ENCODE results near the gene ADAMTS17. TPM values are rescaled to one million over a fixed set of nuclear protein-coding genes. Genes with fewer than 3 reads are reported as not detected.
"Not testable (repeated sequence)": the region's sequence is repeated elsewhere in the genome, so short reads cannot be mapped to it uniquely, and the experiment has no call there.

The ADAMTS17 gene
- total RNA-seq, 2 experiments from 2014 or later: 5.6 to 7.3 TPM

- Mint-ChIP-seq H3K9me3 (no peaks in the 10 kb centered on the region), H3K27ac (no peak overlapping the region)
Measured at GRCh38 chr15:100078511-100079220, 263.1 kb downstream of the ADAMTS17 start.

GRCh38 chr15:100075229-100075628, 266.5 kb downstream of the ADAMTS17 start:
- H3K4me3 Mint-ChIP-seq: no peak overlapping the region
- no peak overlapping the region for H3K27ac Mint-ChIP-seq
- no peaks in the 10 kb centered on the region for H3K36me3 Mint-ChIP-seq
- no peak for ATAC-seq (ENCODE audit: low read depth)
- peaks cover 4% of the 10 kb centered on the region for H3K9me3 Mint-ChIP-seq
- POLR2A ChIA-PET: no interaction called here
- no peaks in the 10 kb centered on the region for H3K4me1 Mint-ChIP-seq
- peaks cover 3% of the 10 kb centered on the region for H3K27me3 Mint-ChIP-seq
- no peak for DNase-seq

More at GRCh38 chr15:100078511-100079220, 263.1 kb downstream of the ADAMTS17 start:
- DNase-seq: no peak
- H3K4me3 Mint-ChIP-seq: no peak overlapping the region
- H3K36me3 Mint-ChIP-seq: no peaks in the 10 kb centered on the region
- H3K27me3 Mint-ChIP-seq: no peaks in the 10 kb centered on the region
- no peak for ATAC-seq (ENCODE audit: low read depth)
- POLR2A ChIA-PET: no interaction called here
- no peaks in the 10 kb centered on the region for H3K4me1 Mint-ChIP-seq

GRCh38 chr15:100073982-100074381, 267.8 kb downstream of the ADAMTS17 start:
- H3K4me3 Mint-ChIP-seq: no peak overlapping the region
- no peaks in the 10 kb centered on the region for H3K36me3 Mint-ChIP-seq
- peaks cover 3% of the 10 kb centered on the region for H3K27me3 Mint-ChIP-seq
- no peaks in the 10 kb centered on the region for H3K4me1 Mint-ChIP-seq
- no peak for ATAC-seq (ENCODE audit: low read depth)
- POLR2A ChIA-PET: no interaction called here
- H3K27ac Mint-ChIP-seq: no peak overlapping the region
- DNase-seq: no peak
- H3K9me3 Mint-ChIP-seq: peaks cover 5% of the 10 kb centered on the region

- DNase-seq; H3K4me1 Mint-ChIP-seq; POLR2A ChIA-PET; H3K36me3 Mint-ChIP-seq; H3K9me3 Mint-ChIP-seq; H3K4me3 Mint-ChIP-seq; H3K27me3 Mint-ChIP-seq; ATAC-seq (ENCODE audit: low read depth); H3K27ac Mint-ChIP-seq: not testable (repeated sequence)
Measured at GRCh38 chr15:100066521-100067280, 275.1 kb downstream of the ADAMTS17 start.

- POLR2A ChIA-PET: no interaction called here
Measured at GRCh38 chr15:100061944-100062343, 279.8 kb downstream of the ADAMTS17 start.

GRCh38 chr15:100060276-100060926, 281.4 kb downstream of the ADAMTS17 start:
- H3K36me3 Mint-ChIP-seq: no peaks in the 10 kb centered on the region
- no peaks in the 10 kb centered on the region for H3K4me1 Mint-ChIP-seq
- peaks cover 2% of the 10 kb centered on the region for H3K27me3 Mint-ChIP-seq
- no peak overlapping the region for H3K4me3 Mint-ChIP-seq
- ATAC-seq (ENCODE audit: low read depth): no peak
- no peaks in the 10 kb centered on the region for H3K9me3 Mint-ChIP-seq
- POLR2A ChIA-PET: no interaction called here
- no peak for DNase-seq
- no peak overlapping the region for H3K27ac Mint-ChIP-seq

More at GRCh38 chr15:100061944-100062343, 279.8 kb downstream of the ADAMTS17 start:
- Mint-ChIP-seq H3K27me3 (peaks cover 2% of the 10 kb centered on the region), H3K4me1 (no peaks in the 10 kb centered on the region), H3K36me3 (no peaks in the 10 kb centered on the region), H3K4me3 (no peak overlapping the region), H3K27ac (no peak overlapping the region), H3K9me3 (no peaks in the 10 kb centered on the region)
- DNase-seq (no peak), ATAC-seq (ENCODE audit: low read depth) (no peak)

- DNase-seq (no peak), ATAC-seq (ENCODE audit: low read depth) (no peak)
- Mint-ChIP-seq H3K27ac (no peak overlapping the region), H3K4me3 (no peak overlapping the region), H3K36me3 (no peaks in the 10 kb centered on the region), H3K4me1 (no peaks in the 10 kb centered on the region), H3K27me3 (peaks cover 2% of the 10 kb centered on the region), H3K9me3 (no peaks in the 10 kb centered on the region)
- POLR2A ChIA-PET: no interaction called here
Measured at GRCh38 chr15:100059521-100059920, 282.3 kb downstream of the ADAMTS17 start.

- no peaks in the 10 kb centered on the region for H3K9me3 Mint-ChIP-seq
- POLR2A ChIA-PET: no interaction called here
Measured at GRCh38 chr15:100059094-100059493, 282.7 kb downstream of the ADAMTS17 start.

GRCh38 chr15:100058458-100058857, 283.3 kb downstream of the ADAMTS17 start:
- Mint-ChIP-seq H3K27ac (no peak overlapping the region), H3K36me3 (no peaks in the 10 kb centered on the region), H3K9me3 (no peaks in the 10 kb centered on the region), H3K27me3 (peaks cover 2% of the 10 kb centered on the region), H3K4me3 (no peak overlapping the region), H3K4me1 (no peaks in the 10 kb centered on the region)
- DNase-seq (no peak), ATAC-seq (ENCODE audit: low read depth) (no peak)
- POLR2A ChIA-PET: no interaction called here

More at GRCh38 chr15:100059094-100059493, 282.7 kb downstream of the ADAMTS17 start:
- no peak for DNase-seq
- H3K27ac Mint-ChIP-seq: no peak overlapping the region
- H3K27me3 Mint-ChIP-seq: peaks cover 2% of the 10 kb centered on the region
- H3K4me3 Mint-ChIP-seq: no peak overlapping the region
- no peaks in the 10 kb centered on the region for H3K4me1 Mint-ChIP-seq
- ATAC-seq (ENCODE audit: low read depth): no peak
- H3K36me3 Mint-ChIP-seq: no peaks in the 10 kb centered on the region

GRCh38 chr15:100057281-100057680, 284.5 kb downstream of the ADAMTS17 start:
- Mint-ChIP-seq H3K9me3 (no peaks in the 10 kb centered on the region), H3K27me3 (peaks cover 2% of the 10 kb centered on the region), H3K27ac (no peak overlapping the region), H3K36me3 (no peaks in the 10 kb centered on the region), H3K4me1 (no peaks in the 10 kb centered on the region), H3K4me3 (no peak overlapping the region)
- ATAC-seq (ENCODE audit: low read depth) (no peak), DNase-seq (no peak)
- POLR2A ChIA-PET: no interaction called here

GRCh38 chr15:100056411-100057072, 285.2 kb downstream of the ADAMTS17 start:
- H3K36me3 Mint-ChIP-seq: no peaks in the 10 kb centered on the region
- ATAC-seq (ENCODE audit: low read depth) (no peak), DNase-seq (no peak)
- H3K27ac Mint-ChIP-seq: no peak overlapping the region
- POLR2A ChIA-PET: no interaction called here
- peaks cover 2% of the 10 kb centered on the region for H3K27me3 Mint-ChIP-seq
- no peaks in the 10 kb centered on the region for H3K4me1 Mint-ChIP-seq
- H3K4me3 Mint-ChIP-seq: no peak overlapping the region
- H3K9me3 Mint-ChIP-seq: no peaks in the 10 kb centered on the region

GRCh38 chr15:100055821-100056220, 286.0 kb downstream of the ADAMTS17 start:
- H3K9me3 Mint-ChIP-seq: no peaks in the 10 kb centered on the region
- H3K27me3 Mint-ChIP-seq: peaks cover 2% of the 10 kb centered on the region
- POLR2A ChIA-PET: no interaction called here
- no peak overlapping the region for H3K4me3 Mint-ChIP-seq
- DNase-seq: no peak
- H3K4me1 Mint-ChIP-seq: peaks cover 3% of the 10 kb centered on the region
- H3K36me3 Mint-ChIP-seq: no peaks in the 10 kb centered on the region
- no peak overlapping the region for H3K27ac Mint-ChIP-seq
- no peak for ATAC-seq (ENCODE audit: low read depth)

- ATAC-seq (ENCODE audit: low read depth) (no peak), DNase-seq (no peak)
- peaks cover 4% of the 10 kb centered on the region for H3K4me1 Mint-ChIP-seq
- no peaks in the 10 kb centered on the region for H3K36me3 Mint-ChIP-seq
- no peak overlapping the region for H3K4me3 Mint-ChIP-seq
- POLR2A ChIA-PET: no interaction called here
- no peak overlapping the region for H3K27ac Mint-ChIP-seq
- H3K27me3 Mint-ChIP-seq: no peaks in the 10 kb centered on the region
- H3K9me3 Mint-ChIP-seq: no peaks in the 10 kb centered on the region
Measured at GRCh38 chr15:100054539-100054938, 287.2 kb downstream of the ADAMTS17 start.
